ENCODE measurements around the gene EGFL7.
"Not testable (repeated sequence)": the region's sequence is repeated elsewhere in the genome, so short reads cannot be mapped to it uniquely, and the experiment has no call there.

The EGFL7 gene

DNA sequence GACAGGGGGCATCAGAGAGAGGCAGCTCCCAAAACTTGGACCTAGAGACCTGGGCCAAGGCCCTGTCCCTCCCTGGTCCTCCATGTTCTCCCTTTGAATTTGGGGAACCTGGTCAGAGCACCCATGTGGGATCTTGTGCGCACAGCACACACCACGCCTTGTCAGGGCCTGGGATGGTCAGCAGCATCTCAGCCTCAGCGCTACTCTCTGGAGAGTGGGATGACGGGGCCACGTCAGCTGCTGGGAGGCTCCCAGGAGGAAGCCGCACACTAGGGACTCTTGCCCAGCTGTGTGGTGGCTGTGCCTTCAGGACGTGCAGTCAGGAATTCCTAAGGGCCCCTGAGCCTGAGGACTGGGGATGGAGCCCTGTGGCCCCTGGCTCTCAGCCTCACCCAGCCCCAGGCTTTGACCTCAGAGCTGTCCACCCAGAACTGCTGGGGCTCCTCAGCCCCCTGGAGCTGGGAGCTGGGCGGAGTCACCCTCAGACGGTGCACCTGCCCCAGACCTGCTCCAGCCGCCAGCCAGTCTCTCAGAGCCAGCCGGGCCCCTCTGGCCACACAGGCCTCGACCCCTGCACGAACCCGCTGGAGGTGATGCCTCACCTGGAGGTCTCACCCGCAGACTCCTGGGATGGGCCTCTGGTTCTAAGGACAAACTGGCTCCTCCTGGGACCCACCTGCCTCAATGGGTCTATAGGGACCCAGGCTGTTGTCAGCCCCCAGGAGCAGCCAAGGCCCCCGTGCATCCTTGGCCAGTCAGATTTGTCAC is 38.3 kb upstream of the EGFL7 start:
- no peak for DNase-seq

DNA sequence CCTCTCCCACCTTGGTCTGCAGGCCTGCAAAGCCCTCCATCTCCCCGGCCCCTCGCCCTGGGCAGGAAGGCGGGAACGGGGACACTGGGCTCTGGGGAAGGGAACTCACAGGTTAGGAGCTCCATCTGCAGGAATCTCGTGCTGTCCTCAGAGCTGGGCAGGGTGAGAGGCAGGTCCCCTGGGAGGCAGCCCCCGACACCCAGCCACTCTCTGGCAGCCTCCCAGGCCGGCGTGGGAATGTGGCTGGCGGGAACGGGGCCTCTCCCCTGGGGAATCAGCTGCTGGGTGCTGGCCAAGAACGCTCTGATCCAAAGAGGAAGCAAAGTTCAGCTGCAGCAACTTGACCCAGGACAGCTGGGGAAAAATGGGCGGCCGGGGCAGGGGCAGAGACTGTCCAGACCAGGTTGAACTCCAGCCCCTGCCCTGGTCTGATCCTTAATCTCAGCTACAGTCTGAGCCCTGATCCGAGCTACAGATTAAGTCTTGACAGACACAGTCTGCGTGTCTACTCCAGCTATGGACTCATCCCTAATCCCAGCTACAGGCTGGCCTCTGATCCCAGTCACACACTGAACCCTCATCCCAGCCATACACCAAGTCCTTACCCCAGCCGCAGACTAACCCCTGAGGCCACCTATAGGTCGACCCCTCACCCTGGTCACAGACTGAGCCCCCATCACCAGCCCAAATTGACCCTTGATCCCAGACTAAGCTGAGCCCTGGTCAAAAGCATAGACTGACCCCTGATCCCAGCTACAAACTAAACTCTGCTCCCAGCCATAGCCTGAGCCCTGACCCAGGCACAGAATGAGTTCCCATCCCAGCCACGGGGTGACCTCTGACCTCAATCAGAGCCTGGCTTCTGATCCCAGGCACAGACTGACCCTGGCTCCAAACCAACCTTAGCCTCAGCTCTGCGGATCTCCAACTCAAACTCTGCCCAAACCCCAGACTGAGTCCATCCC is 37.3 kb upstream of the EGFL7 start:
- peak in 30 of 56 donors; percentile 13 to 70 (median 36) for DNase-seq

DNA sequence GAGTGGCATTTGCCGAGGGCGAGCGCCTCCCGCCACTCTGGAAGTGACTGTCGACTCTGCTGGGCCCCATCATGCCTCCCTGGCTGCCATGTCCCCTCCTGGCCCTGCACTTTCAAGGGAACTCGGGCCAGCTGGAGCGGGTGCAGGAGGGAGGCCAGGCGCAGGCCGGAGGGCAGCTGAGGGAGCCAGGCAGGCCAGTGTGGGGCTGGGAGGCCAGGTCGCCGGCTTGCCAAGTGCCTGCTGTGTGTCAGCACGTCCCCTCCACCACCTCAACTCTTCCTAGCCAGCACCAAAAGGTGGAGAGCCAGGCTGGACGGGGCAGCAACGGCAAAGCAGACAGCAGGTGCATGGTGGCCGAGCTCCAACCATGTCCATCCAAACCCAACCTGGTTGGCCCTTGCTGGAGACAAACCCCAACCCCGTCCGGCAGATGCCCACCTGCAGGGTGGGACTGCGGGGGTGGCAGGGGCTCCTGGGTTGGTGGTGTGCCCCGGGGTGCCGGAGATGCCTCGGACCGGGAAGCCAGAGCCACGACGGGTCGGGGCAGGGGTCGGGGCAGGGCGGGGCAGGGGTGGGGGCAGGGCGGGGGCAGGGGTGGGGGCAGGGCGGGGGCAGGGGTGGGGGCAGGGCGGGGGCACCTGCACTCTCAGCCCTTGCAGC is 36.5 kb upstream of the EGFL7 start:
- DNase-seq = peak in 1 of 56 donors; percentile 22

DNA sequence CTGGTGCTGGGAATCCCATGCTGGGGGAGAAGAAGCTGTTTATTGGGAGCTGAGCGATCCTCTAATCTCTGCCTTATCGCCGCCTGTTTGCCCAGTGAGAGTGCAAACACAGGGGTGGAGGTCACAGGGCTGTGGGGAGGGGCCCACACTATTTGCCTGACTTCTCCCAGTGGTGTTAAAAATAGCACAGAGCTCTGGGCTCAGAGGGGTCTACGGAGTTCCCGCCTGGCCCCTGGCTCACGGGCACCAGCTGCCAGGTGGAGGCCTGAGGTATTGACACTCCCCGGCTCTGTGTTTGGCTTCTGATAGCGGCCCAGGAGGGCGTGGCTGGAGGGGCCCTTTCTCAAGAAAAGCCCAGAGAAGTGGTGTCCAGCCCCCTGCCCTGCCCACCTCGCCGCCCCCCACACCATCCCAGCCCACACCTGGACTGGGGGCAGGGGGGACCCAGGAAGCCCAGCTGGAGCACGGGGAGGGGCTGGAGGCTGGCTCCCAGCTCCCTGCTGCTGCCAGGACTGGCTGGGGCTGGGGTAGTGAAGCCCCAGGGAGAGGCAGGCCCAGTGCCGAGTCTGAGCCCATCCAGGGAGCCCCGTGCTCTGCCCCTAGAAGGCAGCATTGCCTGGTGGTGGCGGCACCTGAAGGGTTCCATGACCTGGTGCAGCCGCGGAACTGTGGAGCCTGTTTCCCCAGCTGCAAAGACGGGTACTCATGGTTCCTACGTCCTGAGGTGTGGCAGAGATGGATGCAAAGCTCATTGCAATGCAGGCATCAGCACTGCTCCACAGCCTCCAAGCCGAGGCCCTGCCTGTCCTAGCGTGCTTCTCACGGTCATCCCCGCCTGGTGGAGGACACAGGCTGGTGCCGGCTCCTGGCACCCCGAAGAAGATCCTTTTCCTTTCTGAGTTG is 35.7 kb upstream of the EGFL7 start:
- DNase-seq = no peak

DNA sequence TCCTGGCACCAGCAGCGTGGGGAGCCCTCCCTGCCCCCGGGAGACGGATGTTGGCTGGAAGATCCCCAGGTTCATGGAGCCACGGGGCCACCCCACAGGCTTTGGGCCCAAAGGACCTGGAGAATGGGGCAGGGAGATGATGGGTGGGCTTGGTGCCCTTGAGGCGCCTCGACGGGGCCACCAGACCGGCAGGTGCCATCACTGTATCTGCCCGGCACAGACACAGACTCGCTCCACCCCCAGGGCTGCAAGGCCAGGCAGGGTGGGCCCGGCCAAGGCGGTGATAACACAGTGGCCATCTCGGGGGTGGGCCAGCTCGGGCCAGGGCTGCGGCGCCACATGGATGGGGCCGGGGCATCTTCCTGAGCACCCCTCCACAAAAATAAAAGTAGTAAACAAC is 35.0 kb upstream of the EGFL7 start:
- no peak for DNase-seq

DNA sequence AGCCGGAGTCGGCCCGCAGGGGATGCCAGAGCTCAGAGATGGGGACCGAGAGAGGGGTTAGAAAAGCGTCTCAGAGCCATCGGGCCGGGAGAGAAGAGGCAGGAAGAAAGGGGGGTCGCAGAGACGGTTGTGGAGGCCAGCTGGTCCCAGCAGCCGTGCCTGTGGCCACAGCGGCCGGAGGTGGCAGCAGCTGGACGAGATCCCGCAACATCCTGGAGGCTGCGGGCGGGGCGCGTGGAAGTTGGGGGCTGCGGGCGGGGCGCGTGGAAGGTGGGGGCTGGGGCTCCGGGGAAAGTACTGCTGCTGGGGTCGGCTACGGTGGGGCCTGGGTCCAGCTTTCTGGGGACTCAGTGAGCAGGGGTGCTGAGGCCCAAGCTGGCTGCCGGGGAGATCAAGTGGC is 34.4 kb upstream of the EGFL7 start:
- no peak for DNase-seq

DNA sequence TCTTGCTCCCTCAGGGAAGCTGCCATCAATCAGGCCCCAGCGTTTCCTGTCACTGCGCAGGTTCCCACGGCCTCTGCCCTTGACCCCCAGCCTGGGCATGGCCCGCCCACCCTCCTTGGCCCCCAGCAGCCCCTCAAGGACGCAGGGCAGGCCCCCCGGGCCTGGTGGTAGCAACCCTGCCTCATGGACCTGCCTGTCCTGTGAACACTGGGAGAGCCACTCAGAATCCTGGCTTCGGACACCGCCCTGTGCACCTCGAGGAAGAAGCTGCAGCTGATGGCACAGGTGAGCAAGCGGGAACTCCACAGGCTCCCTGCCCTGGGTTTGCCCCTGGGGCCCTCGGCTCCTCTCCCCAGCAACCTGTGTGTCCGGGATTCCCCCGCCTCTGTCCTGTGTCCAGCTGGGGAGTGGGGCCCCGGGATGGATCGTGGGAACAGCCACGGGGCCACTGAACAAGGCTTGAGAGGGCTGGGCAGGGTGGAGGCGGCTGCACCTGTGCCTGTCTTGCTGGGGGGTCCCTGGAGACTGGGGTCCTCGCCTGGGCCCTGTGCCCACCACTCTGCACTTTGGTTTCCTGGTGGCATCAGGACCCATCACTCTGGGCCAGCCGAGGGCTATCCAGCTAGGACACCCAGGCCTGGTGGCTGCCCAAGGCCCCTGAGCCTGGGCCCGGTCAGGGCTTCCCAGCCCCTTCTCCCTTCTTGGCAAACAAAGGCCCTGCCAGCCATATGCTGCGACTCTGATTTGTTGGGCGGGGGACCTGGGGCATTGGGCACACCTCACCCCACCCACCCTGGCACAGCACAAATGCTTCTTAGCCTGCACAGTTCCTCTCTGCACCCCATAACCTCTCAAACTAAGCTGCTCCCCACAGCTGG is 33.5 kb upstream of the EGFL7 start:
- DNase-seq = no peak

DNA sequence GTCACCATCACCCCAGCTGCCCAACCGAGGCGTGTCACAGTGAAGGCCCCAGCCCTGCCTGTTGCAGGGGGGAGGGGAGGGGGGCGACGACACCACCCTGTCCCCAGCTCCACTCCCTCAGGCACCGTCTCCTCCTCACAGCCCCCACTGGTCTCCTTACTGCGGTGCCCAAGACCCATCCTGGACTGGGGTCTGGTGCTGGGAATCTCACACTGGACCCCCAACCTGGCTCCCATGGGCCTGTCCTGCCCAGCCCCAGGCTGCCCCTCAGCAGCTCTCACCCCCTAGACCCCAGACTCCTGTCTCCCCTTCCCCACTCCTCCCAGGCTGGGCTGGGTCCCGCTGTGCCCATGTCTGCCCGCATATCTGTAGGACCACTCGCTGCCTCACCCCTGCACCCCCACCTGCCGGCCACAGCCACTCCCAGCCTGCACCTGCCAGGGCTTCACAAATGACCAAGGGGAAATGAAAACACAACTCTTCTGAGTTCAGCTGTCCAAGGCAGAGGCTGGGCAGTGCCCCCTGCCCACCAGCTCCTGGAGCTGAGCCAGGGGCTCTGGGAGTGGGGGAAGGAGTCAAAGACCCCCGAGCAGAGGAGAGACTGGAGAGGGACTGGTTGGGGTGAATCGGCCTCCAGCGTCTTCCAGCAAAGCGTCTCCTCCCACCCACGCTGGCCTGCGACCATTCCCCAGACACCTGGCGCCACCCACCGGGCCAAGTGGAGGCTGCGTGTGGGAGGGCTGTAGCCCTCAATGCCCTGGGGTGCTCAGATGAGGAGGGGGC is 32.6 kb upstream of the EGFL7 start:
- DNase-seq = peak in 13 of 56 donors; percentile 6 to 53 (median 26)

DNA sequence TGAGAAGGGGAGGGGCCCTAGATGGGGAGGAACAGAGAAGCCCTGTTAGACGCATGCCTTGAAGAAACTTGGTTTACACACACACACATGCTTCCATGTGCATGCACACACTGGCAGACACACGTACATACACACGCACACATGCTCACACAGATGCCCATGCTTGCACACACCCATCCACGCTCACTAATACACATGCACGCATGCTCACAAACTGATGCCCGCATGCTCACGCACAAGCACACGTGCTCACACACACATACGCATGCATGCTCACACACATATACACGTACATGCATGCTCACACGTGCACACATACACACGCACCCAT is 32.1 kb upstream of the EGFL7 start:
- no peak for DNase-seq

DNA sequence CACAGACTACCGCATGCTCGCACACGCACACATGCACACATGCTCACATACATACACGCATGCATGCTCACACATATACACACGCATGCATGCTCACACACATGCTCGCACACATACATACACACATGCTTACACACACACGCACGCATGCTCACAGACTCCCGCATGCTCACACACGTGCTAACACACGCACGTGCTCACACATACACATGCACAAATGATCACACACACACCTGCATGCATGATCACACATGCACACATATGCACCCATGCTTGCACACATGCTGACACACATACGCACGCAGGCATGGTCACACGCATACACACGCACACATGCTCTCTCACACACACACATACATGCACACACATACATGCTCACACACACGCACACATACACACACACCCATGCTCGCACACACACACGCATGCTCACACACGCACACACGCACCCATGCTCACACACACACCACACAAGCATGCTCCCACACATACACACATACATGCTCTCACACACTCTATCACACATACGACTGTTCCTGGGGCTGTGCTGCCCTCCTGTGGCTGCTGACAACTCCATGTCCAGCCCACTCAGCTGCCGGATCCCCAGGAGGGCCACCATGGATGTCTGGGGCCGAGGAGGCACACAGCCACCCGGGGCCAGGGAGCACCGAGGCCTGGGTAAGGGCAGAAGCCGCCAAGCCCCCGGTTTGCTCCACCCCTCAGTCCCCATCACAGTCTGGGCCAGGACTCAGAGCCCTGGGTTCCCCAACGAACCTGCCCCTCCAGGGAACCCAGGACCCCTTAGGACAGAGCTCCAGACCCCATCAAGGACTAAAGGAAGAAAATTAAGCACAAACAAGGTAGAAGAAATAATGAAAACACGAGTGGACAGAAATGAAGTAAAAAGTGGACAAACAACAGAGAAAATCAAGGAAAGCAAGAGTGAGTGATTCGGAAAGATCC is 31.4 kb upstream of the EGFL7 start:
- peak in 33 of 56 donors; percentile 8 to 80 (median 47) for DNase-seq

DNA sequence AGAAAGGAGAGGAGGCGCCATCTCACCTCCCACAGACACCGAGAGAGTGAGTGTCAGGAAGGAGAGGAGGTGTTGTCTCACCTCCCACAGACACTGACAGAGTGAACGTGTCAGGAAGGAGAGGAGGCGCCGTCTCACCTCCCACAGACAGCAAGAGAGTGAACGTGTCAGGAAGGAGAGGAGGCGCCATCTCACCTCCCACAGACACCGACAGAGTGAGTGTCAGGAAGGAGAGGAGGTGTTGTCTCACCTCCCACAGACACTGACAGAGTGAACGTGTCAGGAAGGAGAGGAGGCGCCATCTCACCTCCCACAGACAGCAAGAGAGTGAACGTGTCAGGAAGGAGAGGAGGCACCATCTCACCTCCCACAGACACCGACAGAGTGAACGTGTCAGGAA is 30.6 kb upstream of the EGFL7 start:
- DNase-seq = not testable (repeated sequence)

DNA sequence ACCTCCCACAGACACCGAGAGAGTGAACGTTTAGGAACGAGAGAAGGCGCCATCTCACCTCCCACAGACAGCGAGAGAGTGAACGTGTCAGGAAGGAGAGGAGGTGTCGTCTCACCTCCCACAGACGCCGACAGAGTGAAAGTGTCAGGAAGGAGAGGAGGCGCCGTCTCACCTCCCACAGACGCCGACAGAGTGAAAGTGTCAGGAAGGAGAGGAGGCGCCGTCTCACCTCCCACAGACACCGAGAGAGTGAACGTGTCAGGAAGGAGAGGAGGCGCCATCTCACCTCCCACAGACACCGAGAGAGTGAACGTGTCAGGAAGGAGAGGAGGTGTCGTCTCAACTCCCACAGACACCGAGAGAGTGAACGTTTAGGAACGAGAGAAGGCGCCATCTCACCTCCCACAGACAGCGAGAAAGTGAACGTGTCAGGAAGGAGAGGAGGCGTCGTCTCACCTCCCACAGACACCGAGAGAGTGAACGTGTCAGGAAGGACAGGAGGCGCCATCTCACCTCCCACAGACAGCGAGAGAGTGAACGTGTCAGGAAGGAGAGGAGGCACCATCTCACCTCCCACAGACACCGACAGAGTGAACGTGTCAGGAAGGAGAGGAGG is 30.1 kb upstream of the EGFL7 start:
- not testable (repeated sequence) for DNase-seq

DNA sequence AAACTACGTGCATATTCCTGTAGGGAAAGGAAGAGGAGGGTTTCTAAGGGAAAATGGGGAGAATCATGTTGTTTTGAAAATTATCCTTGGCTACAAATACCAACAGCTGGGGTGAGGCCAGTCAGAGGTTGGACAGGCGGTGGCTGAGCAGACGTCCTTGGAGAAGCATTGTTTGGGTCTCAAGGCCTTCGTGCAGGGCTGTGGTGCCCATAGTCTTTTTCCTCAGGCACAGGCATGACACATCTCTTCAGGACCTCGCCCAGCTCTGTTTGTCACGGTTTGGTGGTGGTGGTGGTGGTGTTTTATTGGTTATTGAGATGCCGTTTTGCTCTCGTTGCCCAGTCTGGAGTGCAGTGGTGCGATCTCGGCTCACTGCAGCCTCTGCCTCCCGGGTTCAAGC is 27.8 kb upstream of the EGFL7 start:
- DNase-seq = no peak

DNA sequence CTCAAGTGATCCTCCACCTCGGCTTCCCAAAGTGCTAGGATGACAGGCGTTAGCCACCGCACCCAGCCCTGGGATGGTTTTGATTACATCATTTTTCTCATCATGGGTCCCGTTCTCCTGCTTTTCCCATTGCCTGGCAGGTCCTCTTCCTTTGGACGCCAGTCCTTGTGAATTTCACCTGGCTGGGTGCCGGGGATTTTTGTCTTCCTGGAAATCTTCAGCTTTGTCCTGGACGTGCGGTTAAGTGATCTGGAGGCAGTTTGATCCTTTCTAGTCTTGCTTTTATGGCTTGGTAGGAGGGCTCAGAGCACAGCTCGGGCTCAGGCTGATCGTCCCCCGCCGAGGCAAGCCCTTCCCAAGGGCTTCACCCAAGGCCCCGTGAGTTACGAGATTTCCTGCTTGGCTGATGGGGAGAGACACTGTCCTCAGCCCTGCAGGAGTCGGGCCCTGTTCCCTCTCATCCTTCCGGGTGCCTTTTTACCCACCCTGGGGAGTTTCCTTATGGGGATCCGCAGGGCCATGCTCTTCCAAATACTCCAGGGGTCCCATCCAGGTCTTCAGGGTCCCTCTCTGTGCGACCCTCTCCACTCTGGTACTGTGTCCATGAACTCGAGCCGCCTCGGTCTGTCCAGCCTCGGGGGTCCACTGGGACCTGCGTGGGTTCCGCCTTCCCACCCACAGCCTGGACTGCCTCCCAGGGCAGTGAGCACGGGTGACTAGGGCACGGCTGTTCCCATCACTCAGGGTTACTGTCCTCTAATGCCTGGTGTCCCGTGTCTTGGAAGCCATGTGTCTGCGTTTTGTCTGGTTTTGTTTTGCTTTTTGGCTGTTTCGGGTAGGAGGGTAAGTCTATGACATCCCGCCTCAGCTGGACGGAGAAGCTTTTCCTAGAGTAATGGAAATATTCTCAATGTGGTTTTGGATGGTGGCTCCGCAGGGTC is 22.3 kb upstream of the EGFL7 start:
- no peak for DNase-seq

DNA sequence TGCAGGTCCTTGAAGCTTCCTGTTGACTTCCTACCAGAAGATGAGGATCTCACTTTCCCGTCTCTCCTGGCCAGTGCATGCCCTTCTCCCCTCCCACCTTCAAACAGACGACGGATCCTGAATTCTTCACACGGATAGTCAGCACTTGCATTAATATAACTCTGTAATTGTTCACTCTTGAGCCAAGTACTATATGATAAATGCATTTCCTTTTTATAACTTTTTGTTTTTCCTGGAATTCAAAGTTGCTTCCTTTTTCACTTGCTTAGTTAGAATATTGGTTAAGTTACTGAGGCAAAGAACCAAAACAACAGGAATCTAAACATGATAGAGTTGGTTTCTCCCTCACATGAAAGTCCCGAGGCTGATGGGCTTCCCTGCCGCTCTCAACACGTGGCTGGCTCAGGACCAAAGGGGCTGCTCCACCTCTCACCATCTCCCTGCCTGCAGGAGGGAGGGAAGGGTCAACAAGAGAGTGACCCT is 20.2 kb upstream of the EGFL7 start:
- no peak for DNase-seq

Data from amygdala (tissue), 56 donors.